HG03565 (cell line): ENCODE data around the gene PCNT.
"Not testable (repeated sequence)": the region's sequence is repeated elsewhere in the genome, so short reads cannot be mapped to it uniquely, and the experiment has no call there.

Experiments used
- ATAC-seq: cut with Tn5 transposase; IDR thresholded peaks from one replicate; pipeline ENCODE4 v1.9.1; 2021; ENCODE audit warnings: mild to moderate bottlenecking, moderate library complexity; ENCODE audit not compliant: unreplicated experiment

The PCNT gene

DNA sequence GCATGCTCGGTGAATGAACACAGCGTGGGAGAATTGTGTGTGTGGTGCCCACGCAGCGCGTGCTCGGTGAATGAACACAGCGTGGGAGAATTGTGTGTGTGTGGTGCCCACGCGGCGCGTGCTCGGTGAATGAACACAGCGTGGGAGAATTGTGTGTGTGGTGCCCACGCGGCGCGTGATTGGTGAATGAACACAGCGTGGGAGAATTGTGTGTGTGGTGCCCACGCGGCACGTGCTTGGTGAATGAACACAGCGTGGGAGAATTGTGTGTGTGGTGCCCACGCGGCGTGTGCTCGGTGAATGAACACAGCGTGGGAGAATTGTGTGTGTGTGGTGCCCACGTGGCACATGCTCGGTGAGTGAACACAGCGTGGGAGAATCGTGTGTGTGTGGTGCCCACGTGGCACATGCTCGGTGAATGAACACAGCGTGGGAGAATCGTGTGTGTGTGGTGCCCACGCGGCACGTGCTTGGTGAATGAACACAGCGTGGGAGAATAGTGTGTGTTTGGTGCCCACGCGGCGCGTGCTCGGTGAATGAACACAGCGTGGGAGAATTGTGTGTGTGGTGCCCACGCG is 79.4 kb downstream of the PCNT start:
- not testable (repeated sequence) for ATAC-seq

GRCh38 chr21:46404306-46404705 is 80.3 kb downstream of the PCNT start:
- no peak for ATAC-seq

DNA sequence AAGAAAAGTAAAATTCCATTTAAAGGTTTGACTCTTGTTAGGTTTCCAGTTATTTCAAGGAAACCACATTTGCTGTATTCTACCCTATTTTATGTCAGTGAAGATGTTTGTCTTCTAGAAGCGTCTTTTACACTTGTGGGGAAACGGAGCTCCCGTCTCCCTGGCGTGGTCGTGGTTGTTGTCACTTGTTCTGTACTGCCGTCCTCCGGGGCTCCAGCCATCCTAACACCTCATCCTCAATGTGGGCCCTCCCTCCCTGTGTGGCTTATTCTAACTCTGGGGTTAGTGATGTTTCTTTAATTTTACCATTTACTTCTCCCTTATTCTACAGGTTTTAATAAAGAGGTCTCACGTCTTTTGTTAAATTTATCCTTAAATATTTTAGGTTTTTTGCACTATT is 82.0 kb downstream of the PCNT start:
- no peak for ATAC-seq

- no peak for ATAC-seq
Measured at GRCh38 chr21:46409641-46410406, 85.9 kb downstream of the PCNT start.

- no peak for ATAC-seq
Measured at GRCh38 chr21:46410516-46410915, 86.6 kb downstream of the PCNT start.

GRCh38 chr21:46411236-46411635 is 87.3 kb downstream of the PCNT start:
- ATAC-seq = no peak

- ATAC-seq = no peak
Measured at GRCh38 chr21:46411691-46412090, 87.7 kb downstream of the PCNT start.

DNA sequence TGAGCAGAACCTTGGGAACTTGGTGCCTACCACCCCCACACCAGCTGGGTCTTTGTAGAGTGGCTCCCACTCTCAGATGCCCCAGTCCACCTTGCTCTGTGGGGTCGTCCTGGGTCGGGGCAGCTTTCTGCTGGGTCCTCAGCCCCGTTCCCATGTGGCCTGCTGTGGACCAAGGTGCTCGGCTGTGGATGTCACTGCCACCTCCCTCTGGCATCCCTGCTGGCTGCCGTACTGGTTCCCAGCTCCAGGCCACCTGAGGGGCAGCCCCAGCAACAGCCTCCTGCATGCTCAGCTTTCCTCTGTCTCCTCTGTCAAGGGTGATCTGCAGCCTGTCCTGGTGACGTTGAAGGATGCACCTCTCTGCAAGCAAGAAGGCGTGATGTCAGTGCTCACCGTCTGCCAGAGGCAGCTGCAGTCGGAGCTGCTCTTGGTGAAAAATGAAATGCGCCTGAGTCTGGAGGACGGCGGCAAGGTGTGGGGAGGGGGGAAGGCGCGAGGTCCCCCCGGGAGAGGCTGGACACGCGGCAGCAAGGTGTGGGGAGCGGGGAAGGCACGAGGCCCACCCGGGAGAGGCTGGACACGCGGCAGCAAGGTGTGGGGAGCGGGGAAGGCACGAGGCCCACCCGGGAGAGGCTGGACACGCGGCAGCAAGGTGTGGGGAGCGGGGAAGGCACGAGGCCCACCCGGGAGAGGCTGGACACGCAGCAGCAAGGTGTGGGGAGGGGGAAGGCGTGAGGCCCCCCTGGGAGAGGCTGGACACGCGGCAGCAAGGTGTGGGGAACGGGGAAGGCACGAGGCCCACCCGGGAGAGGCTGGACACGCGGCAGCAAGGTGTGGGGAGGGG is 88.8 kb downstream of the PCNT start:
- no peak for ATAC-seq

GRCh38 chr21:46413365-46413696 is 89.4 kb downstream of the PCNT start:
- ATAC-seq = no peak

- no peak for ATAC-seq
Measured at GRCh38 chr21:46414965-46415275, 91.0 kb downstream of the PCNT start.

DNA sequence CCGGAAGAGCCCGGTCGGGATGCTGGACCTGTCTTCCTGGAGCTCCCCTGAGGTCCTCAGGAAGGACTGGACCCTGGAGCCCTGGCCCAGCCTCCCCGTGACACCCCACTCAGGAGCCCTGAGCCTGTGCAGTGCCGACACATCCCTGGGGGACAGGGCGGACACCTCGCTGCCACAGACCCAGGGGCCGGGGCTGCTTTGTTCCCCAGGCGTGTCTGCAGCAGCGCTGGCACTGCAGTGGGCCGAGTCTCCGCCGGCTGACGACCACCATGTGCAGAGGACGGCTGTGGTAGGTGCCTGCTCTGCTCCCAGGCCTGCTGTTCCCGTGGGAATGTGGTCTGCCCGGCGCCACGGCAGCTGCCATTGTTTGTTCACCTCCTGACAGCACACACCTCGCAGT is 92.6 kb downstream of the PCNT start:
- ATAC-seq = no peak

- no peak for ATAC-seq
Measured at GRCh38 chr21:46418265-46418946, 94.5 kb downstream of the PCNT start.

GRCh38 chr21:46420241-46421190 is 96.6 kb downstream of the PCNT start:
- no peak for ATAC-seq

- no peak for ATAC-seq
Measured at GRCh38 chr21:46421191-46421750, 97.3 kb downstream of the PCNT start.

GRCh38 chr21:46421756-46422555 is 98.0 kb downstream of the PCNT start:
- no peak for ATAC-seq

- ATAC-seq = no peak
Measured at GRCh38 chr21:46422636-46423241, 98.8 kb downstream of the PCNT start.

DNA sequence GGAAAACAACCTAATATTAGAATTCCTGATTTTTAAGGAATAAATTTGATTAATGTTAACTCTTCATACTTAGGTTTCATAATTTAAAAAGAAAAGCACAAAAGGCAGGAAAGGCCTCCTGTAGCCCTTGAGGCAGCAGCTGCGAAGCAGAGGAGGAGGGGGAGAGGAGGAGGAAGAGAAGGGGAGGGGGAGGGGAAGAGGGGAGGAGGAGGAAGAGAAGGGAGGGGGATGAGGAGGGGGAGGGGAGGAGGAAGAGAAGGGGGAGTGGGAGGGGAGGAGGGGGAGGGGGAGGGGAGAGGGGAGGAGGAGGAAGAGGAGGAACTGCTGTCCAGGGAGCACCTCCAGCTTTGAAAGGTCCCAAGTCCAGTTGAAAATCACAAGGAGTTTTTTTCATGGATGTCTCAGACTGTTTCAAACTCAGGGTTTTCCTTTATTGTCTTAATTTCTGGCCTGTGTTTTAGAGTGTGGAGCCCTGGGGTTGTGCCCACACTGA is 99.6 kb downstream of the PCNT start:
- ATAC-seq = no peak

- no peak for ATAC-seq
Measured at GRCh38 chr21:46424039-46424591, 100.2 kb downstream of the PCNT start.
